Liver (tissue), 9 donors: ENCODE measurements around the gene CSMD2. TPM values are rescaled to one million over a fixed set of nuclear protein-coding genes. Genes with fewer than 3 reads are reported as not detected.

Experiments
- DNase-seq: peaks from one replicate; pipeline ENCODE4 v3.0.0-alpha.2; 2017; ENCODE audit warnings: low spot score
- H3K27ac ChIP-seq, 2 donors: one replicate each; pipeline ENCODE4 v1.7.0; 2013; ENCODE audit warnings: inconsistent platforms in 2 of 2, low read length in 2 of 2, control low read depth in 1 of 2, low read depth in 1 of 2, mild to moderate bottlenecking in 1 of 2
- H3K27me3 ChIP-seq, 4 donors: one replicate each; pipeline versions ENCODE4 v1.6.1 to v1.7.0; 2013; ENCODE audit warnings: low read length in 3 of 4, inconsistent platforms in 1 of 4, mild to moderate bottlenecking in 1 of 4, moderate library complexity in 1 of 4; ENCODE audit not compliant: control insufficient read depth in 4 of 4, insufficient read depth in 4 of 4
- H3K36me3 ChIP-seq, 4 donors: one replicate each; pipeline versions ENCODE4 v1.6.1 to v1.7.0; 2013; ENCODE audit warnings: low read length in 3 of 4, mild to moderate bottlenecking in 3 of 4, low read depth in 1 of 4, moderate library complexity in 1 of 4; ENCODE audit not compliant: control insufficient read depth in 4 of 4, insufficient read depth in 3 of 4
- H3K4me1 ChIP-seq, 4 donors: one replicate each; pipeline versions ENCODE4 v1.6.1 to v1.7.0; 2013; ENCODE audit warnings: low read length in 3 of 4, mild to moderate bottlenecking in 3 of 4, moderate library complexity in 1 of 4; ENCODE audit not compliant: control insufficient read depth in 4 of 4, insufficient read depth in 4 of 4
- H3K4me3 ChIP-seq, 3 donors: one replicate each; pipeline versions ENCODE4 v1.6.1 to v1.7.0; 2013; ENCODE audit warnings: low read length in 3 of 3, control low read depth in 1 of 3, low read depth in 1 of 3, mild to moderate bottlenecking in 1 of 3
- H3K9ac ChIP-seq, 2 donors: one replicate each; pipeline ENCODE4 v1.7.0; 2013; ENCODE audit warnings: low read length in 2 of 2, mild to moderate bottlenecking in 2 of 2, moderate library complexity in 2 of 2, control low read depth in 1 of 2, low read depth in 1 of 2
- H3K9me3 ChIP-seq, 4 donors: one replicate each; pipeline versions ENCODE4 v1.6.1 to v1.7.0; 2013; ENCODE audit warnings: low read length in 3 of 4; ENCODE audit not compliant: control insufficient read depth in 4 of 4
- EGR1 ChIP-seq, 2 donors: IDR thresholded peaks; 2 replicates each; pipeline ENCODE4 v1.6.1; 2016 to 2018; ENCODE audit warnings: antibody characterized with exemption in 2 of 2, low read depth in 2 of 2
- FOXA2 ChIP-seq: IDR thresholded peaks from 2 replicates; pipeline ENCODE4 v1.6.1; 2016; ENCODE audit warnings: antibody characterized with exemption
- GABPA ChIP-seq, 2 donors: IDR thresholded peaks in 1 of 2; conservative IDR thresholded peaks in 1 of 2; 2 replicates each; pipeline ENCODE4 v1.6.1; 2016; ENCODE audit warnings: antibody characterized with exemption in 2 of 2, mild to moderate bottlenecking in 1 of 2, moderate library complexity in 1 of 2
- HNF4A ChIP-seq, 2 donors: conservative IDR thresholded peaks; 2 replicates each; pipeline ENCODE4 v1.6.1; 2016; ENCODE audit warnings: antibody characterized with exemption in 2 of 2, mild to moderate bottlenecking in 2 of 2
- HNF4G ChIP-seq: IDR thresholded peaks from 2 replicates; pipeline ENCODE4 v1.6.1; 2016; ENCODE audit warnings: antibody characterized with exemption
- JUND ChIP-seq, 2 donors: IDR thresholded peaks; 2 replicates each; pipeline ENCODE4 v1.6.1; 2016; ENCODE audit warnings: antibody characterized with exemption in 2 of 2
- NR2F2 ChIP-seq: IDR thresholded peaks from 2 replicates; pipeline ENCODE4 v1.6.1; 2016; ENCODE audit warnings: antibody characterized with exemption
- RXRA ChIP-seq, 2 donors: IDR thresholded peaks; 2 replicates each; pipeline ENCODE4 v1.6.1; 2017 to 2018; ENCODE audit warnings: antibody characterized with exemption in 2 of 2, mild to moderate bottlenecking in 1 of 2
- TAF1 ChIP-seq: conservative IDR thresholded peaks from 2 replicates; pipeline ENCODE4 v1.6.1; 2016; ENCODE audit warnings: antibody characterized with exemption, mild to moderate bottlenecking
- YY1 ChIP-seq: IDR thresholded peaks from 2 replicates; pipeline ENCODE4 v1.6.1; 2016; ENCODE audit warnings: antibody characterized with exemption, mild to moderate bottlenecking
- WGBS: extraction: QIAGEN DNeasy Blood & Tissue Kit; methylation state at CpG from one replicate; pipeline ENCODE4 v1.1.7; 2013; 5-methylcytosine and 5-hydroxymethylcytosine counted together
- polyA plus RNA-seq, 2 donors: library from polyadenylated mRNA; stranded (reverse) in 1 of 2; unstranded in 1 of 2; fragments of 200-250 nt in 1 of 2; fragments of >200 nt in 1 of 2; fragmentation: Nextera tagmentation in 1 of 2; extraction: Ambion mirVana in 1 of 2; gene quantifications; one replicate each; pipeline versions ENCODE4 v1.2.1 to v1.2.3, GENCODE V29; 2013 to 2015
- total RNA-seq, 2 donors: library from RNA; depleted of rRNA; stranded (reverse); fragments of >200 nt; gene quantifications; one replicate each; pipeline ENCODE4 v1.2.3, GENCODE V29; 2014
- TF ChIP-seq, protein P1 (sequence below): fragments of 150-350 bp; IDR thresholded peaks from 2 replicates; pipeline ENCODE4 v1.5.1; 2017; ENCODE audit warnings: improper control_type of control experiment, low read depth, low read length; ENCODE audit not compliant: missing input control
- TF ChIP-seq, protein P2 (sequence below): IDR thresholded peaks from 2 replicates; pipeline ENCODE4 v1.6.1; 2016; ENCODE audit warnings: antibody characterized with exemption
- TF ChIP-seq, protein P3 (sequence below): IDR thresholded peaks from 2 replicates; pipeline ENCODE4 v1.6.1; 2016; ENCODE audit warnings: antibody characterized with exemption, mild to moderate bottlenecking
- TF ChIP-seq, protein P4 (sequence below): IDR thresholded peaks from 2 replicates; pipeline ENCODE4 v1.6.1; 2016; ENCODE audit warnings: antibody characterized with exemption
- TF ChIP-seq, protein P5 (sequence below): IDR thresholded peaks from 2 replicates; pipeline ENCODE4 v1.6.1; 2016; ENCODE audit warnings: antibody characterized with exemption
- donor health status: healthy.
- donor health status: healthy.
- donor health status: healthy.
- donor health status: healthy.
- donor health status: healthy.

The CSMD2 gene
- total and polyA plus RNA-seq, 4 donors, result 0.08 to 0.09 TPM; not detected in 2

DNA sequence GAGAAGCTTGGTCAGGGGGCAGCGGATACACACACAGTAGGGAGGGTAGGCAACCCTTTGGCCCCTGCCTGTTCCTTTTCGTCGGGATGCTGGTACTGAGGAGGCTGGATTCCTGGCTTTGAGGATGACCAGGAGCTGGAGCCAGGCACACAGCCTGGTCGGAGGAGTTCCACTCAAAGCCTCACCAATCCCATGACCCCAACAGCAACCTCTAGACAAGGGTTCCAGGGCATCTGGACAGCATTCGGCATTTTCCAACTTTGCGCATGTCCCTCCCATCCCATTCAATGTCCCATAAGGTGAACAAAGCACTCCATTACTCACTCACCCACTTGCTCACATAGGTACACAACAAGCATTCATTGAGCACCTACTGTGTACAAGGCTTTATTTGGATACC, 343.7 kb downstream of the CSMD2 start:
- DNase-seq, result peak; percentile 9
- TF ChIP-seq YY1, result no peak
- no peak for TF ChIP-seq NR2F2
- no peak for TF ChIP-seq FOXA2
- TF ChIP-seq, protein P1, sequence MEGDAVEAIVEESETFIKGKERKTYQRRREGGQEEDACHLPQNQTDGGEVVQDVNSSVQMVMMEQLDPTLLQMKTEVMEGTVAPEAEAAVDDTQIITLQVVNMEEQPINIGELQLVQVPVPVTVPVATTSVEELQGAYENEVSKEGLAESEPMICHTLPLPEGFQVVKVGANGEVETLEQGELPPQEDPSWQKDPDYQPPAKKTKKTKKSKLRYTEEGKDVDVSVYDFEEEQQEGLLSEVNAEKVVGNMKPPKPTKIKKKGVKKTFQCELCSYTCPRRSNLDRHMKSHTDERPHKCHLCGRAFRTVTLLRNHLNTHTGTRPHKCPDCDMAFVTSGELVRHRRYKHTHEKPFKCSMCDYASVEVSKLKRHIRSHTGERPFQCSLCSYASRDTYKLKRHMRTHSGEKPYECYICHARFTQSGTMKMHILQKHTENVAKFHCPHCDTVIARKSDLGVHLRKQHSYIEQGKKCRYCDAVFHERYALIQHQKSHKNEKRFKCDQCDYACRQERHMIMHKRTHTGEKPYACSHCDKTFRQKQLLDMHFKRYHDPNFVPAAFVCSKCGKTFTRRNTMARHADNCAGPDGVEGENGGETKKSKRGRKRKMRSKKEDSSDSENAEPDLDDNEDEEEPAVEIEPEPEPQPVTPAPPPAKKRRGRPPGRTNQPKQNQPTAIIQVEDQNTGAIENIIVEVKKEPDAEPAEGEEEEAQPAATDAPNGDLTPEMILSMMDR, result no peak
- TF ChIP-seq EGR1 (IDR thresholded peaks at IDR 0.05; ENCODE audit: low read depth in 2 of 2), result no peak
- TF ChIP-seq RXRA (IDR thresholded peaks at IDR 0.05), result no peak
- no peak for TF ChIP-seq TAF1
- TF ChIP-seq, protein P2, sequence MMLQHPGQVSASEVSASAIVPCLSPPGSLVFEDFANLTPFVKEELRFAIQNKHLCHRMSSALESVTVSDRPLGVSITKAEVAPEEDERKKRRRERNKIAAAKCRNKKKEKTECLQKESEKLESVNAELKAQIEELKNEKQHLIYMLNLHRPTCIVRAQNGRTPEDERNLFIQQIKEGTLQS, result no peak
- no peak for TF ChIP-seq HNF4G
- no peak for TF ChIP-seq JUND (IDR thresholded peaks at IDR 0.05)
- TF ChIP-seq, protein P3, sequence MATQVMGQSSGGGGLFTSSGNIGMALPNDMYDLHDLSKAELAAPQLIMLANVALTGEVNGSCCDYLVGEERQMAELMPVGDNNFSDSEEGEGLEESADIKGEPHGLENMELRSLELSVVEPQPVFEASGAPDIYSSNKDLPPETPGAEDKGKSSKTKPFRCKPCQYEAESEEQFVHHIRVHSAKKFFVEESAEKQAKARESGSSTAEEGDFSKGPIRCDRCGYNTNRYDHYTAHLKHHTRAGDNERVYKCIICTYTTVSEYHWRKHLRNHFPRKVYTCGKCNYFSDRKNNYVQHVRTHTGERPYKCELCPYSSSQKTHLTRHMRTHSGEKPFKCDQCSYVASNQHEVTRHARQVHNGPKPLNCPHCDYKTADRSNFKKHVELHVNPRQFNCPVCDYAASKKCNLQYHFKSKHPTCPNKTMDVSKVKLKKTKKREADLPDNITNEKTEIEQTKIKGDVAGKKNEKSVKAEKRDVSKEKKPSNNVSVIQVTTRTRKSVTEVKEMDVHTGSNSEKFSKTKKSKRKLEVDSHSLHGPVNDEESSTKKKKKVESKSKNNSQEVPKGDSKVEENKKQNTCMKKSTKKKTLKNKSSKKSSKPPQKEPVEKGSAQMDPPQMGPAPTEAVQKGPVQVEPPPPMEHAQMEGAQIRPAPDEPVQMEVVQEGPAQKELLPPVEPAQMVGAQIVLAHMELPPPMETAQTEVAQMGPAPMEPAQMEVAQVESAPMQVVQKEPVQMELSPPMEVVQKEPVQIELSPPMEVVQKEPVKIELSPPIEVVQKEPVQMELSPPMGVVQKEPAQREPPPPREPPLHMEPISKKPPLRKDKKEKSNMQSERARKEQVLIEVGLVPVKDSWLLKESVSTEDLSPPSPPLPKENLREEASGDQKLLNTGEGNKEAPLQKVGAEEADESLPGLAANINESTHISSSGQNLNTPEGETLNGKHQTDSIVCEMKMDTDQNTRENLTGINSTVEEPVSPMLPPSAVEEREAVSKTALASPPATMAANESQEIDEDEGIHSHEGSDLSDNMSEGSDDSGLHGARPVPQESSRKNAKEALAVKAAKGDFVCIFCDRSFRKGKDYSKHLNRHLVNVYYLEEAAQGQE, result no peak
- TF ChIP-seq, protein P4, sequence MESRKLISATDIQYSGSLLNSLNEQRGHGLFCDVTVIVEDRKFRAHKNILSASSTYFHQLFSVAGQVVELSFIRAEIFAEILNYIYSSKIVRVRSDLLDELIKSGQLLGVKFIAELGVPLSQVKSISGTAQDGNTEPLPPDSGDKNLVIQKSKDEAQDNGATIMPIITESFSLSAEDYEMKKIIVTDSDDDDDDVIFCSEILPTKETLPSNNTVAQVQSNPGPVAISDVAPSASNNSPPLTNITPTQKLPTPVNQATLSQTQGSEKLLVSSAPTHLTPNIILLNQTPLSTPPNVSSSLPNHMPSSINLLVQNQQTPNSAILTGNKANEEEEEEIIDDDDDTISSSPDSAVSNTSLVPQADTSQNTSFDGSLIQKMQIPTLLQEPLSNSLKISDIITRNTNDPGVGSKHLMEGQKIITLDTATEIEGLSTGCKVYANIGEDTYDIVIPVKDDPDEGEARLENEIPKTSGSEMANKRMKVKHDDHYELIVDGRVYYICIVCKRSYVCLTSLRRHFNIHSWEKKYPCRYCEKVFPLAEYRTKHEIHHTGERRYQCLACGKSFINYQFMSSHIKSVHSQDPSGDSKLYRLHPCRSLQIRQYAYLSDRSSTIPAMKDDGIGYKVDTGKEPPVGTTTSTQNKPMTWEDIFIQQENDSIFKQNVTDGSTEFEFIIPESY, result no peak
- TF ChIP-seq HNF4A (conservative IDR thresholded peaks at IDR 0.05), result no peak
- TF ChIP-seq, protein P5, sequence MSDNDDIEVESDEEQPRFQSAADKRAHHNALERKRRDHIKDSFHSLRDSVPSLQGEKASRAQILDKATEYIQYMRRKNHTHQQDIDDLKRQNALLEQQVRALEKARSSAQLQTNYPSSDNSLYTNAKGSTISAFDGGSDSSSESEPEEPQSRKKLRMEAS, result no peak
- H3K4me1 ChIP-seq, result no peaks in the 10 kb centered on the region
- peaks cover 0 to 2% (median 0%) of the 10 kb centered on the region in 4 donors for H3K27me3 ChIP-seq
- H3K9ac ChIP-seq, result no peak overlapping the region
- no peaks in the 10 kb centered on the region for H3K9me3 ChIP-seq
- WGBS, result 89% methylated on average over 6 of the region's 6 CpGs
- H3K27ac ChIP-seq, result no peak overlapping the region
- no peak overlapping the region for H3K4me3 ChIP-seq
- no peaks in the 10 kb centered on the region for H3K36me3 ChIP-seq

DNA sequence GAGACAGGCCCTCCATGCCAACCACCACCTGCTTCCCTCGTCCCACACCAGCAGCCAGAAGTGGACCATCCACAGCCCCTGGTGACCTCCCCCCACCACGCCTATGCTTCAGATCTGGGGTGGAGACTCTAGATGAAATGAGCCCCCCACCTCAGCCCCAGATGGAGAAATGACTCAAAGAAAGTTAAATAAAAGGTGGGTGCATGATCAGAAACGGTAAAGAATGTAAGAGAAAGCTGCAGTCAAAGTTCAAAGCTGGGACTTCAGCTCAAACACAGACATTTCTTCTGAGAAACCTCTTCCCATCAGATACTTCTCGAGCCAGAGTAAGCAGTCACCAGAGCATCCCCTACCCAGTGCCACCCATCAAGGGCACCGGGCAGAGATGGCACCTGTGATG, 344.2 kb downstream of the CSMD2 start:
- TF ChIP-seq GABPA (IDR thresholded peaks at IDR 0.05 in 1 of 2, conservative IDR thresholded peaks at IDR 0.05 in 1 of 2), result no peak
- TF ChIP-seq, protein P4, result no peak
- no peak for TF ChIP-seq HNF4A (conservative IDR thresholded peaks at IDR 0.05)
- TF ChIP-seq EGR1 (IDR thresholded peaks at IDR 0.05; ENCODE audit: low read depth in 2 of 2), result no peak
- no peak for TF ChIP-seq RXRA (IDR thresholded peaks at IDR 0.05)
- no peak for TF ChIP-seq NR2F2
- TF ChIP-seq FOXA2, result no peak
- TF ChIP-seq YY1, result no peak
- no peak for TF ChIP-seq HNF4G
- Histone ChIP-seq H3K27me3 (peaks cover 0 to 2% (median 0%) of the 10 kb centered on the region in 4 donors), H3K4me1 (no peaks in the 10 kb centered on the region), H3K9me3 (no peaks in the 10 kb centered on the region), H3K36me3 (no peaks in the 10 kb centered on the region), H3K9ac (no peak overlapping the region), H3K27ac (no peak overlapping the region), H3K4me3 (no peak overlapping the region)
- 68% methylated on average over 5 of the region's 5 CpGs for WGBS
- DNase-seq, result no peak
